NCI-H1048 (cell line): ENCODE results near the gene CALM3.
A peak's percentile ranks its signal among the peaks of the same experiment; 100 is the strongest.
"Not testable (repeated sequence)": the region's sequence is repeated elsewhere in the genome, so short reads cannot be mapped to it uniquely, and the experiment has no call there.

ENCODE experiments used
- DNase-seq: peaks from one replicate; lab custom pipeline; 2025; lab: John Stamatoyannopoulos, UW

The CALM3 gene

GRCh38 chr19:46615966-46616365 lies 14.8 kb downstream of the CALM3 start:
- no peak for DNase-seq

- DNase-seq = no peak
Observed at GRCh38 chr19:46616631-46617322, 15.6 kb downstream of the CALM3 start.

- DNase-seq = no peak
Observed at GRCh38 chr19:46617601-46618000, 16.5 kb downstream of the CALM3 start.

GRCh38 chr19:46618670-46619231 lies 17.6 kb downstream of the CALM3 start:
- DNase-seq = no peak

- DNase-seq = no peak
Observed at GRCh38 chr19:46620267-46620666, 19.1 kb downstream of the CALM3 start.

GRCh38 chr19:46620716-46621115 lies 19.6 kb downstream of the CALM3 start:
- no peak for DNase-seq

- DNase-seq = no peak
Observed at GRCh38 chr19:46621191-46622117, 20.3 kb downstream of the CALM3 start.

- DNase-seq = no peak
Observed at GRCh38 chr19:46622118-46622446, 21.0 kb downstream of the CALM3 start.

- no peak for DNase-seq
Observed at GRCh38 chr19:46623915-46624502, 22.9 kb downstream of the CALM3 start.

GRCh38 chr19:46624958-46625661 lies 24.0 kb downstream of the CALM3 start, which contains the start of gene PTGIR:
TSS of gene PTGIR (minus strand) at chr19:46625089. CDS start at chr19:46624225, 864 bp downstream.
- no peak for DNase-seq

- no peak for DNase-seq
Observed at GRCh38 chr19:46625731-46626130, 24.6 kb downstream of the CALM3 start.

GRCh38 chr19:46626446-46626845 lies 25.3 kb downstream of the CALM3 start:
- no peak for DNase-seq

- not testable (repeated sequence) for DNase-seq
Observed at GRCh38 chr19:46628970-46629369, 27.8 kb downstream of the CALM3 start.

- no peak for DNase-seq
Observed at GRCh38 chr19:46629546-46630025, 28.5 kb downstream of the CALM3 start.

- no peak for DNase-seq
Observed at GRCh38 chr19:46630586-46631205, 29.6 kb downstream of the CALM3 start.

- no peak for DNase-seq
Observed at GRCh38 chr19:46631481-46631880, 30.4 kb downstream of the CALM3 start.

- no peak for DNase-seq
Observed at GRCh38 chr19:46633130-46633529, 32.0 kb downstream of the CALM3 start.

GRCh38 chr19:46634045-46634655 lies 33.0 kb downstream of the CALM3 start:
- DNase-seq = peak; percentile 30

GRCh38 chr19:46634656-46635218 lies 33.6 kb downstream of the CALM3 start:
- DNase-seq = no peak
